Measurements from ENCODE around the gene ENTREP1.

ENTREP1 gene

GRCh38 chr9:69411931-69412740, 87.1 kb downstream of the ENTREP1 start:
- peaks cover 8% of the 10 kb centered on the region for H3K4me1 ChIP-seq (ENCODE audit: control insufficient read depth, insufficient read depth, low read length)
- no peaks in the 10 kb centered on the region for H3K36me3 ChIP-seq (ENCODE audit: control insufficient read depth, insufficient read depth, low read length)
- H3K27ac ChIP-seq (ENCODE audit: low read depth, low read length): no peak overlapping the region
- no peak overlapping the region for H3K9ac ChIP-seq (ENCODE audit: low read depth, low read length)
- no peaks in the 10 kb centered on the region for H3K9me3 ChIP-seq (ENCODE audit: control insufficient read depth, insufficient read depth, low read length)
- no peaks in the 10 kb centered on the region for H3K27me3 ChIP-seq (ENCODE audit: control insufficient read depth, insufficient read depth, low read length)
- H3K4me3 ChIP-seq (ENCODE audit: low read depth, low read length): no peak overlapping the region

DNA sequence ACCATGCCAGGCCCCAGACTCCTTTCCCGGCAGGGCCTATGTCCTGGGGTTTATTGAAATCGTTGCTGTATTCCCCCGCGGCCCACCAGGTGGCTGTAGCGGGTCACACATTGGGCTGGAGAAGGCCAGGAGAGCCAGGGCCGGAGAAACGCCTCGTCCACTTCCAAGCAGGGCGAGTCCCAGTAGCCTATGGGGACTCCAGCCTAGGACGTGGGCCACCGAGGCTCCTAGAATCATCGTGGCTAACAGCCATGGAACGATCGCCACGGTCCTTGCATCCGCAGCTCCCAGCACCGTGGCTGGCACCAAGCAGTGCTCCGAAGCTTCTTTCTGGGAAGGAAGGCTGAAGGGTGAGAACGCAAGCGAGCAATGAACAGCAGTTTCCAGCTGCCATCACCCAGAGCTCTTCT, 87.7 kb downstream of the ENTREP1 start:
- Histone ChIP-seq H3K9ac (ENCODE audit: low read depth, low read length) (no peak overlapping the region), H3K4me3 (ENCODE audit: low read depth, low read length) (no peak overlapping the region), H3K4me1 (ENCODE audit: control insufficient read depth, insufficient read depth, low read length) (peaks cover 8% of the 10 kb centered on the region), H3K27ac (ENCODE audit: low read depth, low read length) (no peak overlapping the region), H3K36me3 (ENCODE audit: control insufficient read depth, insufficient read depth, low read length) (no peaks in the 10 kb centered on the region), H3K27me3 (ENCODE audit: control insufficient read depth, insufficient read depth, low read length) (no peaks in the 10 kb centered on the region), H3K9me3 (ENCODE audit: control insufficient read depth, insufficient read depth, low read length) (no peaks in the 10 kb centered on the region)

DNA sequence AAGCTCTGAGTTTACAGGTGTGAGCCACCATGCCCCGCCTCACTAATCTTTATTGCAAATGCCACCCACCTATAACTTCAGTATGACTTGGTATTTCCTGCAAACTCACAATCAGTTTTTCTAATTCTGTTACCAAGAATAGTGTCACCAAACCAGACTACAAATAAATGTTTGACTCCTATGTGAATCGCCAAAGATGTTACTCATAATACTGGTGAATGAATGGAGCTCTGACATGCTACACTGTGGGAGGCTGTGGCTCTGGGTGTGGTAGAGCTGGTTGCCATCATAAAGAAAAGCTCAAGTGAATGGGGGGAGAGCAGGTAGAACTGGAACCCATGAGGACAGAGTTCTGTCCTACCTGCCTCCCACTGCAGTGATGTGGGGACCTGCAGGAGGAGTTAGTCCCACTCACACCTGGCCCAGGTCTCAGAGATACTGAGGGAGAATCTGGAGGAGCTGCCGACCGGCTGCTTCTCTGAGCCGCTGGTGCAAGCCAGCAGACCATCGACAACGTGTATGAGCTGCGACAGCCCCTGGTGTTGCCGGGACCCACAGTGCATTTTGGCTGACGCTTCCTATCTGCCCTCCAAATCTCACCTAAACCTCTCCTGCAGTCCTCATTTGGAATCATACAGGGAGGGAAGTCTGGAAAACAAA, 95.7 kb downstream of the ENTREP1 start:
- Histone ChIP-seq H3K36me3 (ENCODE audit: control insufficient read depth, insufficient read depth, low read length) (no peaks in the 10 kb centered on the region), H3K27ac (ENCODE audit: low read depth, low read length) (no peak overlapping the region), H3K9me3 (ENCODE audit: control insufficient read depth, insufficient read depth, low read length) (peaks cover 7% of the 10 kb centered on the region; the same call in 1 of the 2 replicates), H3K27me3 (ENCODE audit: control insufficient read depth, insufficient read depth, low read length) (no peaks in the 10 kb centered on the region), H3K4me3 (ENCODE audit: low read depth, low read length) (no peak overlapping the region), H3K9ac (ENCODE audit: low read depth, low read length) (no peak overlapping the region), H3K4me1 (ENCODE audit: control insufficient read depth, insufficient read depth, low read length) (no peaks in the 10 kb centered on the region)

DNA sequence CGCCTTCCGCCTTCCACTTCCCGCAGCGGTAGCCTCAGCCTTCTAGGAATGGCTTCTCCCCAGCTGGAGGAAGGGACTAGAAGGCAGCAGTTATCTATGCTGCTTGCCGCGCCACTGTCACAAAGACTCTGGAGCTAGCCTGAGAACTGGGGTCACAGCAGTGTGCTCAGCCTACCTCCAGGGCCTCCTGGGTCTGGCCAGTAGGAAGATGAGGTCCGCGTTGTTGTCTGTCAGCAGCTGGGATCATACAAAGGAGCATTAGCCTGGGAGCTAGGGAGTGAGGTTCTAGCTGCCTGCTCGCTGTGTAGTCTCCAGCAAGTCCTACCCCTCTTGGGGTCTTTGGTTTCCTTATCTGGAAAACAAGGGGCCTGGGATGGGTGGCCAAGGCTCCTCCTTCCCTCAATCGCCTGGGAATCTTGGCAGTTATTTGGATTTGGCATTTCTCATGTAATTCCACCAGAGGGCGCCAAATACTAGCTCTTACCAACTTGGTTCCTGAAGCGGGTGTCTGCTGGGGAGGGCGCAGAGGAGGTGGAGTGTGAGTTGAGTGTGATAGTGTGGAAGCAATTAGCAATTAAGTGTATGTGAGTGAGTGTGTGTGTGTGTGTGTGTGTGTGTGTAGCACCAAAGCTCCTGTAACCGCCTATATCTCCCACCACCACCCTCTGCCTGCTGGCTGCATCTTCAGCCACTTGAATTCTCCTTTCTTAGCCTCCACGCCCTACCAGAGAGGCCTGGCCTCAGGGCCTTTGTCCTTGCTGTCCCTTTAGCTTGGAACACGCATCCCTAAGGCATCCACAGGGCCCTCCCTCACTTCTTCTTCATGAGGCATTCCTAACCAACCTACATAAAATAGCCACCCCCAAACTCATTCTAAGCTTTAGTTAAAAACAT, 97.1 kb downstream of the ENTREP1 start:
- H3K4me1 ChIP-seq (ENCODE audit: control insufficient read depth, insufficient read depth, low read length): no peaks in the 10 kb centered on the region
- H3K27ac ChIP-seq (ENCODE audit: low read depth, low read length): no peak overlapping the region
- peaks cover 7% of the 10 kb centered on the region; the same call in 1 of the 2 replicates for H3K9me3 ChIP-seq (ENCODE audit: control insufficient read depth, insufficient read depth, low read length)
- no peak overlapping the region for H3K4me3 ChIP-seq (ENCODE audit: low read depth, low read length)
- no peaks in the 10 kb centered on the region for H3K27me3 ChIP-seq (ENCODE audit: control insufficient read depth, insufficient read depth, low read length)
- H3K36me3 ChIP-seq (ENCODE audit: control insufficient read depth, insufficient read depth, low read length): no peaks in the 10 kb centered on the region
- H3K9ac ChIP-seq (ENCODE audit: low read depth, low read length): no peak overlapping the region

GRCh38 chr9:69425136-69425801, 100.3 kb downstream of the ENTREP1 start:
- no peaks in the 10 kb centered on the region for H3K9me3 ChIP-seq (ENCODE audit: control insufficient read depth, insufficient read depth, low read length)

GRCh38 chr9:69427286-69427685, 102.3 kb downstream of the ENTREP1 start:
- Histone ChIP-seq H3K9ac (ENCODE audit: low read depth, low read length) (no peak overlapping the region), H3K4me1 (ENCODE audit: control insufficient read depth, insufficient read depth, low read length) (no peaks in the 10 kb centered on the region), H3K9me3 (ENCODE audit: control insufficient read depth, insufficient read depth, low read length) (no peaks in the 10 kb centered on the region), H3K27ac (ENCODE audit: low read depth, low read length) (no peak overlapping the region), H3K27me3 (ENCODE audit: control insufficient read depth, insufficient read depth, low read length) (no peaks in the 10 kb centered on the region), H3K4me3 (ENCODE audit: low read depth, low read length) (no peak overlapping the region), H3K36me3 (ENCODE audit: control insufficient read depth, insufficient read depth, low read length) (no peaks in the 10 kb centered on the region)

More at GRCh38 chr9:69425136-69425801, 100.3 kb downstream of the ENTREP1 start:
- no peak overlapping the region for H3K4me3 ChIP-seq (ENCODE audit: low read depth, low read length)
- H3K36me3 ChIP-seq (ENCODE audit: control insufficient read depth, insufficient read depth, low read length): no peaks in the 10 kb centered on the region
- H3K9ac ChIP-seq (ENCODE audit: low read depth, low read length): no peak overlapping the region
- H3K27ac ChIP-seq (ENCODE audit: low read depth, low read length): no peak overlapping the region
- no peaks in the 10 kb centered on the region for H3K27me3 ChIP-seq (ENCODE audit: control insufficient read depth, insufficient read depth, low read length)
- no peaks in the 10 kb centered on the region for H3K4me1 ChIP-seq (ENCODE audit: control insufficient read depth, insufficient read depth, low read length)

GRCh38 chr9:69428017-69428785, 103.2 kb downstream of the ENTREP1 start:
- Histone ChIP-seq H3K9me3 (ENCODE audit: control insufficient read depth, insufficient read depth, low read length) (no peaks in the 10 kb centered on the region), H3K4me3 (ENCODE audit: low read depth, low read length) (no peak overlapping the region), H3K27ac (ENCODE audit: low read depth, low read length) (no peak overlapping the region), H3K36me3 (ENCODE audit: control insufficient read depth, insufficient read depth, low read length) (no peaks in the 10 kb centered on the region), H3K4me1 (ENCODE audit: control insufficient read depth, insufficient read depth, low read length) (no peaks in the 10 kb centered on the region), H3K27me3 (ENCODE audit: control insufficient read depth, insufficient read depth, low read length) (no peaks in the 10 kb centered on the region), H3K9ac (ENCODE audit: low read depth, low read length) (no peak overlapping the region)

GRCh38 chr9:69429281-69429680, 104.3 kb downstream of the ENTREP1 start:
- H3K9ac ChIP-seq (ENCODE audit: low read depth, low read length): no peak overlapping the region
- H3K9me3 ChIP-seq (ENCODE audit: control insufficient read depth, insufficient read depth, low read length): no peaks in the 10 kb centered on the region
- no peaks in the 10 kb centered on the region for H3K27me3 ChIP-seq (ENCODE audit: control insufficient read depth, insufficient read depth, low read length)
- H3K36me3 ChIP-seq (ENCODE audit: control insufficient read depth, insufficient read depth, low read length): no peaks in the 10 kb centered on the region
- H3K4me3 ChIP-seq (ENCODE audit: low read depth, low read length): no peak overlapping the region
- no peaks in the 10 kb centered on the region for H3K4me1 ChIP-seq (ENCODE audit: control insufficient read depth, insufficient read depth, low read length)
- no peak overlapping the region for H3K27ac ChIP-seq (ENCODE audit: low read depth, low read length)

GRCh38 chr9:69430206-69430605, 105.2 kb downstream of the ENTREP1 start:
- Histone ChIP-seq H3K4me3 (ENCODE audit: low read depth, low read length) (no peak overlapping the region), H3K9ac (ENCODE audit: low read depth, low read length) (no peak overlapping the region), H3K27me3 (ENCODE audit: control insufficient read depth, insufficient read depth, low read length) (no peaks in the 10 kb centered on the region), H3K4me1 (ENCODE audit: control insufficient read depth, insufficient read depth, low read length) (no peaks in the 10 kb centered on the region), H3K36me3 (ENCODE audit: control insufficient read depth, insufficient read depth, low read length) (no peaks in the 10 kb centered on the region), H3K27ac (ENCODE audit: low read depth, low read length) (no peak overlapping the region), H3K9me3 (ENCODE audit: control insufficient read depth, insufficient read depth, low read length) (no peaks in the 10 kb centered on the region)

- H3K36me3 ChIP-seq (ENCODE audit: control insufficient read depth, insufficient read depth, low read length): no peaks in the 10 kb centered on the region
Measured at GRCh38 chr9:69431203-69431602, 106.2 kb downstream of the ENTREP1 start.

More at GRCh38 chr9:69431203-69431602, 106.2 kb downstream of the ENTREP1 start:
- no peaks in the 10 kb centered on the region for H3K9me3 ChIP-seq (ENCODE audit: control insufficient read depth, insufficient read depth, low read length)
- no peak overlapping the region for H3K9ac ChIP-seq (ENCODE audit: low read depth, low read length)
- no peak overlapping the region for H3K27ac ChIP-seq (ENCODE audit: low read depth, low read length)
- H3K4me3 ChIP-seq (ENCODE audit: low read depth, low read length): no peak overlapping the region
- H3K27me3 ChIP-seq (ENCODE audit: control insufficient read depth, insufficient read depth, low read length): no peaks in the 10 kb centered on the region
- no peaks in the 10 kb centered on the region for H3K4me1 ChIP-seq (ENCODE audit: control insufficient read depth, insufficient read depth, low read length)
